SW480 (cell line): ENCODE measurements around the gene LRRC8D.
A peak's percentile ranks its signal among the peaks of the same experiment; 100 is the strongest.

ENCODE experiments used
- DNase-seq: peaks from one replicate; pipeline ENCODE4 v3.0.0-alpha.2; 2016; ENCODE audit warnings: low spot score

LRRC8D gene

GRCh38 chr1:89833183-89834082 lies 12.6 kb downstream of the LRRC8D start:
- DNase-seq: no peak

DNA sequence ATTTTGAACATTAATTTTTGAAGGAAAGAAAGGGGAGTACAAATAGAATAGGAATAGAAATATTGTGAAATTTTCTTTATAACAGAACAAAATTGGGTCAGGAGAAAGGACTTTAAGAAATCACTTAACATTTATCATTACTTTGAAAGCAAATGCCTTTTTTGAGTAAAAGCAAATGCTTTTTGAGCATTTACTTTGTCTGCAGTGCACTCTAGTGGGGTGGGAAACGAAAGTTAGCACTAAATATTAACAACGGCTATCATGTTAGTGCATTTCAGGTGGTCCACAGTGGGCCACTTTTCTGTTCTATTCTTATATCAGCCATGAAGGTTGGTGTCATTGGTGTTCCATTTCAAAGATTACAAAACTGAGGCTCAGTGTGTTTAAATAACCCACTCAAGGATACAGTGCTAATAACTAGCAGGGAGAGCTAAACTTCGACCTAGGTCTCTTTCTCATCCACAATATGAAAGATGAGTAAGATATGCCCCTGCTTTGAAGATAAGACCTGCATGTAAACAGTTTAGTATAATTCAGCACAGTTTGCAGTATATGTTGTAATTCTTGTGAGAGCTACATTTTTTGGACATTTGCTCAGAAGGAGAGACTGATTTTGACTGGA lies 13.4 kb downstream of the LRRC8D start:
- DNase-seq: no peak

- DNase-seq: no peak
These were observed 15.6 kb downstream of the LRRC8D start for GRCh38 chr1:89836252-89837035.

- no peak for DNase-seq
These were observed 16.2 kb downstream of the LRRC8D start for GRCh38 chr1:89837036-89837481.

DNA sequence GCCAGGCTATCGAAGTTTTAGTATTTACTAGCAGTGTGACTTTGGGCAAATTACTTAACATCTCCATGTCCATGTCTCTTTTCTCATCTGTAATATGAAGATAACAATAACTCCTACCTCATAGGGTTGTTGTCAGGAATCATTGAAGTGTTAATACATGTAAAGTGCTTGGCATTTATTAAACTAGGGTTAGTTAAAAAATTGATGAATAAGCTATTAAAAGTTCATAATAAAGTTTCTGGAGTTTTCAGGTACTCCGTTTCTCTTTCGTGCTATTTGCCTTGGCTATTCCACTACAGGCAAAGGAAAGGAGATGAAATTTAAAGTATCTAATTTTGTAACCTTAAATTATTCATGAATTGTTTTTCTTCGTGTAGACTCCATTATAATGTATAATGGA lies 16.7 kb downstream of the LRRC8D start:
- no peak for DNase-seq

DNA sequence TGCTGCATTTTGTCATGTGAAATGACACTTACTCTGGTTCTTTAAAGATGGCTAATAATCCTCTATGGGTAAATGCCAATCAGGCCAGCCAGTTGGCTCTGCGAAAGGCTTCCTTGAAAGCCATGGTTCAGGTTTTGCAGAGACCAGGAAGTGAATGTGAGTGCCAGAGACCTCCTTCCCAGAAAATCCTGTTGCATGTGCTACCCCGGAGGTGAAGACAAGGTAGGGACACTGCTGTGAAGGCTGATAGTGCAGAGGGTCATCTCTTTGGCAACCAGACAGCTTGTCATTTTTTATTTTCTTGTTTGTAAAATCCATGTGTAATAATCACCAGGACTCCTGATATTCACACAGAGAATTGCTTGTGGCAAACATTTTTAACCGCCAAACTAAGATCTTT lies 18.7 kb downstream of the LRRC8D start:
- no peak for DNase-seq

DNA sequence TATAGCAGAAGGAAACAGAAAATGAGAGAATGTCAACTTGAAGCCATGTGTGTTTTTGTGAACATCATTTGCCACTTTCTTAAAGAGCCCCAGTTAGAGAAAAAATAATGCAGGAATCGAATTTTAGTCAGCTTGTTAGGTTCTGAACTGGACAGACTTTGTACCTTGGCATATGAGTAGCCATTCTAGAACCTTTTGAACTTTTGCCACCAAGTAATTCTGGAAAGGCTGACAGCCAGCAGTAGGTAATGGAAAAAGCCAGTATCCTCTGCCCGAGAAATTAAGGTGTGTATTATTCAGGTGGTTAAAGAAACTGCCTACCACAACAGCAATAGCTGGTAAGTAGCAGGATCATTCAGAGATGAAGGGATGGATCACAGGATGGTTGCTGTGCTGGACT lies 20.7 kb downstream of the LRRC8D start:
- DNase-seq: no peak

DNA sequence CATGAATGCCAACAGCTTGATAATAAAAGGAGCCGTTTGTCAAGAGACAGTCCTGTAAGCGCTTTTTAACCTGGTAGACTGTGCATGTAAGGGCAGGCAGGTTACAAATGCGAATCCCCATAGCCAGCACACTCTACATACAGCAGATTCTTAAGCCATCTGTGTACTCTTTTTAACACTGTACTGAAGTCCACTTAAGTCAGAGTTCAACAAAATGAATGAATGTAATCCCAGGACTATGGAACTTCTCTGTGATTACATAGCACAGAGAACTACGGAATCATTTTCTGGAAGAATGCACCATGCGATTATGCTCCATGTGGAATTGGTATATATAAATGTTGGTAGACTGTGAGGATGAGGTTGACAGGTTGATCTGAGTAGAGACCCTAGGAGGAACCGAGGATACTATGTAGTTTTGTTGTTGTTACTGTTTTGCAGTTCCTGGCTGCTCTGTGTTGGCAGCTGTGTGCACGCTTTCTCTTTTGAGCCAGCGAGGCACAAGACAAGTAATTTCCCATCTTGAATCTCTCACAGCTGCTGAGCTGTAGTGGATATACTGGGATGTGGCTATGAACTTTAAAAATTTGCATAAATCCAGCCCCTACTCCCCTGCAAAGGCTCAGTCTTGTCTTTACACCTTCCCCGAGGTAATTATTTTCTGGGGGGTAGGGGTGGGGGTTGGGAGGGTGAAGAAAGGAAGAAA lies 21.9 kb downstream of the LRRC8D start:
- DNase-seq: no peak

- DNase-seq: peak; percentile 69
These were observed 22.7 kb downstream of the LRRC8D start for GRCh38 chr1:89843273-89844130.

- DNase-seq: no peak
These were observed 23.5 kb downstream of the LRRC8D start for GRCh38 chr1:89844241-89844807.

- no peak for DNase-seq
These were observed 24.0 kb downstream of the LRRC8D start for GRCh38 chr1:89844860-89845259.

- DNase-seq: no peak
These were observed 26.4 kb downstream of the LRRC8D start for GRCh38 chr1:89847191-89847729.

- no peak for DNase-seq
These were observed 30.1 kb downstream of the LRRC8D start for GRCh38 chr1:89850844-89851415.

GRCh38 chr1:89854140-89854539 lies 33.3 kb downstream of the LRRC8D start:
- no peak for DNase-seq

GRCh38 chr1:89855413-89856123 lies 34.7 kb downstream of the LRRC8D start:
- no peak for DNase-seq

GRCh38 chr1:89863165-89863830 lies 42.5 kb downstream of the LRRC8D start:
- DNase-seq: no peak

- no peak for DNase-seq
These were observed 44.9 kb downstream of the LRRC8D start for GRCh38 chr1:89865498-89866382.

DNA sequence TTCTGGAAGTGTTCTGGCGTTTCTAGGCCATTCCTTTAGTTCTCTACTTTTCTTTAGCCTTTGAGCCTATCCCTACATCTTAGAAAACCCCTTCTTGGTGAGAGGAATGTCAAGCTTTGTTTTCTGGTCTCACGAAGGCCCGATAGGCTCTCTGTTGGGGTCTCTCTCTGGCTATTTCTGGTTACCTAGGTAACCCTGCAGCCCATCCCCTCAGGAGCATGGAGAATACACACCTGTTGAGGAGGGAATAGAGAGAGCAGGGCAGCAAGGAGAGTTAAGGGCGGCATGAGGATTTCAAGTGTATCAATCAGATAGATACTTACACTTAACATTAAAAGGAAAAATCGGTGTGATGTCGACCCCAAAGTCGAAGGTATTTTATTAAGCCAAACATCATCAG lies 45.7 kb downstream of the LRRC8D start:
- no peak for DNase-seq
